NCI-H82 treated with DMSO at 0.1 percent for 48 hours (cell line): ENCODE measurements around the gene STK24.
"Not testable (repeated sequence)": the region's sequence is repeated elsewhere in the genome, so short reads cannot be mapped to it uniquely, and the experiment has no call there.

Source experiments
- DNase-seq: peaks from one replicate; lab custom pipeline; 2025; ENCODE audit not compliant: unreplicated experiment; lab: John Stamatoyannopoulos, UW

Gene STK24

DNA sequence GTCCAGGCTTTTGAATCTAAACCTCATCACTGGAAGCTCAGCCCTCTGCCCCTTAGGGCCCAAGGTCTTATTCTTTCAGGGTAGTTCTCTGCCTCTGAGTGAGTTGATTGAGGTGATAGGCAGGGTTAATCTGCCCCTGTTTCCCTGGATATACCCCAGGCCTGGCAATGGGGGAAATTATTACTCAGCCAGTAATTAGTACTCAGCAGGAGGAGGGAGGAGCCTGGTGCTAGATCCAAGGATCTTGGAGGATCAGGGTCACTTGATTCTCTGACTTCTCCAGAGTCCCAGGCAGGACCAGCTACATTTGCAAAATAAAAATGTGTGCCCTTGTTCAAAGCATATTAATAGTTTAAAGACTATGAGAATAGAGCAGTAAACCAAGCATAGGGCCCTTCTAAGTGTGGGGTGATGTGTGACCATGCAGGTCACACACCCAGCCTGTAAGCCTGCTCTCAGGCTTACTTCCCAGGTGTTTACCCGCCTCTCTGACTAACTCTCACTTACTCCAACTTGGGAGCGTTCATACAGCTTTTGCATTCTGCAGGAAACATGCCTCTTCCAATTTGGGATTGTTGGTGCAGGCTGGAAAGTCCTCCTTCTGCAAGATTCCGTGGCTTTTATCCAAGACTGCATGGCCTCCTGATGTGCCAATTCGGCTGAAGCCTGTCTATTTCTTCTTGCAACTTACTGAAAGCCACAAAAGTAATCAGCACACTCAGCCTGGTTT, 7.9 kb upstream of the STK24 start:
- no peak for DNase-seq

DNA sequence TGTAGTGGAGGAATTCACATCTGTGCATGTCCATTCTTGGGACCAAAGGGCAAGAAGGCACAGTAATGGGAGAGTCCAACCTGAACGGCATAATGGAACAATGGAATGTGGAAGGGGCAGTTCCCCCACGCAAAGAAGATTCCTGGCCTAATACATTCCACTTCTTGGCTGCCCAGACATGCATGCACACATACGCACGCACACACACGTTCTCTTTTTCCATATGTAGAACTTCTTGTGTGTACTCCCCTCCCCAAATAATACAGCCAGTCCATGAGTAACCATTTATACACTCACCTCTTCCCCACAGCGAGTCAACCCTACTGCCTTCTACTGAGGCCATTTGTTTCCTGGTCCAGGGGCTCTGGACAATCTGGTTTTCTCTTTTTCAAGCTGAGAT, 6.0 kb upstream of the STK24 start:
- DNase-seq = no peak

- DNase-seq = no peak
Measured at GRCh38 chr13:98581971-98582702, 5.2 kb upstream of the STK24 start.

DNA sequence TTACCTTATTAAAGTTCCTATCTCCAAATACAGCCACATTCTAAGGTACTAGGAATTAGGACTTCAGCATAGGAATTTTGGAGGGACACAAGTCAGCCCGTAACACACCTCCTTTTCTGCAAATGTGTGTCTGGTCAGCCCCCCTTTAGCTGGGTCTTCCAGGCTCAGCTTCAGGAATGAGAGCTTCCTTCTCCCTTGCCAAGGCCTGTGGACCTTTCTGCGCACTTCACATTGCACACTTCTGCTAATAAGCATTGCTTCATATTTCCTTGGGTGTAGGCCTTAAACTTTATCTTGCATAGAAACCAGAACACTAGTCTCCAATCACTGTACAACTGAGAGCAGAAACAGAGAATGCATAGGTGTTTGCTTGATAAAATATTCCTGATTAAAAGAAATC, 4.5 kb upstream of the STK24 start:
- no peak for DNase-seq

GRCh38 chr13:98580420-98580819, 3.5 kb upstream of the STK24 start:
- no peak for DNase-seq

DNA sequence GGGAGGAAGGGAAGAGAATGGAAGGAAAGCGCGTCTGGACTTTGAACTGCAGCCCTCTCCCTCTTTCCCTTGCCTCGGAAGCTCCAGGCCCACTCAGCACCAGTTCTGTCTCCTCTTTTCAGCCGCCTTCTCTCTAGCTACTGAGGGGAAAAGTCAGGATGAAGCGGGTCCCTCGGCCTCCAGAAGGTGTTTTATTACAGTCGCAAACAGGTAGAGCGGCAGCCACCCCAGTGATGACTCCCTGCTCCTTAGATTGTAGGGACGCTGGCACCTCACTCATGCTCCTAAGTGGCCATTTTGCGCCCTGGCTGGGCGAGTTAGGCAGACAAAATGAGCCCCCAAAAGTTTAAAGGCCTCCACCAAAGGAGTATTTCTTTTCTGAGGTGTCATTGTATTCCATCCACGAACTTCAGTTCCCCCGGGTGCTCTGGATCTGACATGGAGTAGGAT, 954 bp upstream of the STK24 start:
- DNase-seq = no peak

DNA sequence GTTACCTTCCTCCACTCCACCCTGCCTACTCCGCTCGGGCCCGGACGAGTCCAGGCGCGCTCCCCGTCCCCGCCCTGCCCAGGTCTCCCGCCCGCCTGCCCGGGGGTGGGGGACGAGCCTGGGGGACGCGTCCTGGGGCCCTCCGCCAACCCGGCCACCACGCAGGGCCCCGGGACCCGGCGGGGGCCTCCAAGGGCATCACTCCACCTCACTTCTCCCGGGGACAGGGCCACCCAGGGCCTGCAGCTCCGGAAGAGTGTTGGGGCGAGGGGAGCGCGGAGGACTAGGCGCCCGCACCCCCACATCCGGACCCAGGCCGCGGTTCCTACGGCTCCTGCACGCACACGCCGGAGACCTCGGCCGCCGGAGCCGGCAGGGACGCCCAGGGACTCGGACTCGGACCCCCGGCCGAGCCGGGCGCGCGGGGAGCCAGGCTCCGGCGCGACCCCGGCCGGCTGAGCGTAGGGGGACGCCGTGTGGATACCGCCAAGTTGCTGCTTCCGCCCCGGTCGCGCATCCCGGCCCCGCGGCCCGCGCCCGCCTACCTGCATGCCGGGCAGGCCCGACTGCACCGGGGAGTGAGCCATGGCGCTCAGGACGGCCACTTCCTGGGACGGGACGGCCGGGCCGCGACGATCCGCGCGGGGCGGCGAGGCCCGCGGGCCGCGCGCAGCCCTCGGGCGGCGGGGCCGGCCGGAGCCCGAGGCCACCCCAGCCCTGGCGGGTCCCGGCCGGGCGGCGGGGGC, 534 bp downstream of the STK24 start:
- DNase-seq = no peak

GRCh38 chr13:98575904-98576199, 1.1 kb downstream of the STK24 start:
- DNase-seq = no peak

DNA sequence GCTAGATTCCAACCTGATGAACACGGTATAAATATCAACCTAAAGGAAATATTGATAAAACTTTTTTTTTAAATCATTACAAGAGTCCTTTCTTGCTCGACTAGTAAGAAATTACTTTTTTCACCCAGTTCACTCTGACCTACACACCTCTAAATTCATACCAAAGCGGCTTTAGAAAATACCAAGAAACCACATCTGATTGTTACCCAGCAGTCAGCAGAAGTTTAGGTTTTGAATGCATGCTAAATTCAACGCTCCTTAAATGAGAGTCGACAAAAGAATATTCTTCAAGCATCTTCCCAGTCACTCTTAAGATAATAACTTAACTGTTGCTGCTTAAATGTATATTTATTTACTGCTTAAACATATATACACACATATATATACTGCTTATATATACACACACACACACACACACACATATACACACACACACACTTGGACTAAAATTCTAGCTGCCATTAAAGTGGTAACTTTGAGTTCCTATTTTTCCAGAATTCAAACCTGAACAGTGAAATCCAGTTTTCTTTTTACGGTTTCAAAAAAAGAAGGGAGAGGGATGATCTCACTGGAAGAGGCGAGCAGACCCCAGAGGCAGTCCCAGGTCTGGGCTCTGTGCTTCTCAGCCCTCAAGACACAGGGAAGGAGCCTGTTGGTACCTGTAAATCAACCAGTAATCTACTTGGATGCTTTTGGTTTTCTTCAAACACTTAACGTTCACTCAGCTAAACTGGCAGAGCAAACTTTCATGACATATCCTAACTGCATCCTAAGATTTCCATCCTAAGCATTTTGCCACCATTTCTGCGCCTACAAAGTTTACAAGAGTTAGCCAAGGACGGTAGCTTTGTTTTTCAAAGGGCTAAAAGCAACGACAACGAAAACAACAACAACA, 1.7 kb downstream of the STK24 start:
- DNase-seq = no peak

DNA sequence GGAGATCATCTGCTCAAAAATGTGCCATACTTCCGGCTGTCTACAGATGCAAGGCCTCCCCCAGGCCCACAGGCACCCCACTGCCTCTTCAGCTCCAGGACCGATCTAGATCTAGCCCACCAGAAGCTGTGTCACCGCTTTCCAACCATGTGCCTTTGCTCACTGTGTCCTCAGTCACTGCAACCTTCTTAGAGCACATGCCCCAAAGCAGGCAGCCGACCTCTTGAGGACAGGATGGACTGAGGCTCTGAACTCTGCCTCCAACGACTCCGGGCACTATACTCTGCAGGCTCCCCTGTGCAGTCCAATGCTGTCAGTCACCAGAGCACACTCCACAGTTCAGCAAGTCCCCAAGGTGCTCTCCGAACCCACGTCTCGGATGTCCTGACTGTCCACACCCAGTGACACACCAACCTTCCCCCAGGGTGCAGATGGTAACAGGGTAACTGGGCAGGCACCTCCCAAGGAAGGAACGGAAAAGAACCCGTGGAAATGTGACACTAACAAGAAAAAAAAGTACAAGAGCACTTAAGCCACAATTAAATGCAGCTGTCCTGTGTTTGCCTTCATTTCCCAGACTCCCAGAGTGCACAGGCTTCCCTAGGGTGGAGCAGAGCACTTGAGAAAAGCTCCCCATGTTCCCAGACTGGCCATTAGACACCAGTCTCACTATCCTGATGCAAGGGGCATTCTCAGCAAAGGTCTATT, 4.8 kb downstream of the STK24 start:
- DNase-seq = no peak

DNA sequence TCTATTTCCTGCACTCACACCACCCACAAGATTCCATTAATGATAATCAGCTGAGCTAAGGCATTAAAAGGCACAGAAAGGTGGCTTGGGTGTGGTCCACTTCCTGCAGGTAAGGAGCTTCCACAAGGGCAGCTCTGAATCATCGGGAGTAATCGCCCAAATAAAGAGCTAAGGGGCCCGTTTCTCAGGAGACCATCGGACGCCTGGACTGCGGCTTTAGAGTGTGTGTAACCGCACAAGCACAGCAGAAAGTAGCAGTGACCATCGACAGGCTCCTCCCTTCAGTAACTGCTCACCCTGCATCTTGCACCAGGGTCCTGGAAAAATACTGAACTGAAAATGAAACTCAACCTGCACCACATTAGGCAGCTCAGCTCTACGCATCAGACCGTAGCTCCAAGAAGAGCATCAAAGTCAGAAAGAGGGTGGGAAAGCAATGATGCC, 6.0 kb downstream of the STK24 start:
- no peak for DNase-seq

DNA sequence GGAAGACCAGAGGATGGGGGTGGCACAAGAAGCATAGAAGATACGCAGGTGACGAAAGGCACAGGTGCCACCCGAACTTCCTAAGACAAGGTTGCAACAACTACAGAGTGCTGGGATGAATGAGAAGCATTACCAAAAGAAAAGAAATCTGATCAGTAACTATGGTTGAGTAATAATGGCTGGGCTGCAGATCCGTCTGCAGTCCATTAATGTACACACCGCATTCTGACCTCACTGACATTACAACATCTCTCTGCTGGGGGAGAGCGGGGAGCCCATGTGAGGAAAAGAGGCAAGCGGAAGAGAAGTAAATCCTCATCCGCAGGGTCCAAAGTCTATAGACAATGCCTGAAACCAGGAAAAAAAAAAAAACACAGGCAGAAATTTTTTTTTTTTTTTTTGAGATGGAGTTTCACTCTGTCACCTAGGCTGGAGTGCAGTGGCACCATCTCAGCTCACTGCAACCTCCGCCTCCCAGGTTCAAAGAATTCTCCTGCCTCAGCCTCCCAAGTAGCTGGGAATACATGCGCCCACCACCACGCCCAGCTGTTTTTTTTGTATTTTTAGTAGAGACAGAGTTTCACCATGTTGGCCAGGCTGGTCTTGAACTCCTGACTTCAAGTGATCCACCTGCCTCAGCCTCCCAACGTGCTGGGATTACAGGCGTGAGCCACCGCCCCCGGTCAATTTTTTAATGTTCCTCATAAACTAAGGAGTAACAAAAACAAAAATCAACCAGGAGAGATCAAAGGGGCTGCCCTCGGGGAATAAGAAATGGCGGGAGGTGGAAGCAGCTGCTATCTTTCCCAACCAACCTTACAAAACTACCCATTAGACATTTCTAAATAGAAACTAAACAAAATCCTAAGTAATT, 7.2 kb downstream of the STK24 start:
- not testable (repeated sequence) for DNase-seq

DNA sequence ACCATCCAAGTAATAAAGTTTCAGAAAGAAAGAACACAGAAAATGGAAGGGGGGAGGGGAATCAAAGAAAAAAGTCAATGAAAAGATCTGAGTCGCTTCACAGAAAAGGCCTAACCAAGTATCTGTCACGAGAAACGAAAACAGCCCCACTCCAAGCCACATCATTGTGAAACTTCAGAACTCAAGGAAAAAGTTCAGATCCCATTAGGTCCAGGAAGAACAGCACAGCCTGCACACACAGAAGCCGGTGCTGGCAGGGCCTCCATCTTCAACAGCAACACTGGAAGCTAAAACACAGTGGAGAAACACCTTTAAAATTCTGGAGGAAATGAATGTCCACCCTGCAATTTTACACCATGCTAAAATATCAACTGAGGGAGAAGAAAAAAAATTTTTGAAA, 8.0 kb downstream of the STK24 start:
- no peak for DNase-seq

DNA sequence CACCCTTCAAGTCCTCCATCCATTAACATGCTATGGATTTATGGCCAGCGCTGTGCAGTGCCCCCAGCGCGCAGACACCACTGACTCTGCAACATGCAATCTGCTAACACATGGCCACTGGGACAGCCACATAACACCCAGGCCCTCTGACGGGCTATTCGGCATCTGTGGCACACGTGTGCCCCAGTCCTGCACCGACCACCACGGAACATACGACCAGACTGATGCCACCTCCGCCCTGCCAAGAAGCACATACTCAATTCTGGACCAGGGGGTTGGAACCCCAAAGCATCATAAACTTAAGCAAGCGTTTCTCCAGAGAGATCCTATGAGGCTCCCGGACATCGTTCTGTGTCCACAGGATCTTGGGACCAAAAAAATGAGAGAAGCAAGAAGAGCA, 9.8 kb downstream of the STK24 start:
- DNase-seq = no peak

DNA sequence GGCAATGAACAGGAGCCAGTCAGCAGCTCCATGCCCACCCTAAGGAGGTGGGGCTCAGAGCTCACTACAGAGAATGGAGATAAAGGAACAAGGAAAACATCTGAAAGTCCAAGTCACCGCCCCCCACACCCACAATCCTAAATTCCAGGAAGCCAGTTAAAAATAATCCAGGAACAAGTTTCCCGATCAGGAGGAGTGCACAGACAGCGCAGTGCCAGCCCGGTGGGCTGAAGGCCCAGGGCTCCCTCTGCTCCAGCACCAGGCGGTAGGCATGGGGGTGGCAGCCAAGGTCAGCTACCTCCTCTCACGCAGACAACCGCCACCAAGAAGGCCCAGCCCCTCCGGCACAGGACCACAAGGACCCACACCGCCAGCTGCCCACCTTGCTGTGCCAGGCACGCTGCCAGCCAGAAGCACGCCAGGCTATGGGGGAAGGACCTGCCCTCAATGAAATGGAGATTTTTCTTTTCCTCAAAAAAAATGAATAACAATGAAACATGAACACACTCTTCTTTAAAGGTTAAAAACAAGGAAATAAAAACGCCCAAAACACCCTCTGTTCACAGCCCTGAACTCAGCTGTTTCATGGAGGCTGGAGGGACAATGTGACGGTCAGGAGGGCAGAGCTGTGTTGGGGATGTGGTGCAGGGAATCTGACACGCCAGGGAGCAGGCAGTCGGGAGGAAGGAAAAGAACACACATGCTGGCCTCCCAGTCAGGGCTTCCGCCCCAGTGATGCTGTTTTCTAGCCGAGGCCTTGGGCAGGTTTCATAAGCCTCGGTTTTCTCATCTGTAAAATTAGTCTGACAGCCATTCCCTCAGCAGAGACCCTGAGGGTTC, 11.0 kb downstream of the STK24 start:
- DNase-seq = no peak

GRCh38 chr13:98564204-98564603, 12.7 kb downstream of the STK24 start:
- DNase-seq = no peak

- DNase-seq = no peak
Measured at GRCh38 chr13:98563071-98563470, 13.8 kb downstream of the STK24 start.

GRCh38 chr13:98559169-98559568, 17.7 kb downstream of the STK24 start:
- DNase-seq = no peak
